Kidney (tissue), 14 donors: ENCODE data around the gene SRPK1. TPM values are rescaled to one million over a fixed set of nuclear protein-coding genes. Genes with fewer than 3 reads are reported as not detected.

ENCODE experiments used
- DNase-seq, 5 donors: peaks; one replicate each; pipeline ENCODE4 v3.0.0-alpha.2; 2013 to 2020
- FAIRE-seq: peaks from 2 replicates; lab custom pipeline; 2012; peaks lifted over from hg19 to GRCh38; lab: Jason Lieb, UNC
- H3K27ac ChIP-seq, 2 donors: one replicate each; pipeline ENCODE4 v1.7.0; 2013; ENCODE audit warnings: low read depth in 2 of 2, low read length in 2 of 2, inconsistent platforms in 1 of 2
- H3K27me3 ChIP-seq: one replicate; pipeline ENCODE4 v1.7.1; 2013; ENCODE audit warnings: low read length, inconsistent platforms; ENCODE audit not compliant: control insufficient read depth, insufficient read depth
- H3K36me3 ChIP-seq, 3 donors: one replicate each; pipeline versions ENCODE4 v1.7.0 to v1.7.1; 2013; ENCODE audit warnings: low read length in 3 of 3, control low read depth in 1 of 3, inconsistent platforms in 1 of 3; ENCODE audit not compliant: insufficient read depth in 3 of 3, control insufficient read depth in 2 of 3
- H3K4me1 ChIP-seq, 3 donors: one replicate each; pipeline versions ENCODE4 v1.7.0 to v1.7.1; 2013; ENCODE audit warnings: low read length in 3 of 3, inconsistent platforms in 1 of 3, low read depth in 1 of 3; ENCODE audit not compliant: control insufficient read depth in 2 of 3, insufficient read depth in 2 of 3
- H3K4me3 ChIP-seq, 3 donors: one replicate each; pipeline versions ENCODE4 v1.7.0 to v1.8.1; 2013; ENCODE audit warnings: low read length in 3 of 3, control low read depth in 1 of 3, inconsistent platforms in 1 of 3
- H3K9ac ChIP-seq, 3 donors: one replicate each; pipeline versions ENCODE4 v1.7.0 to v1.7.1; 2013; ENCODE audit warnings: low read length in 3 of 3, control low read depth in 1 of 3, inconsistent platforms in 1 of 3
- H3K9me3 ChIP-seq, 3 donors: one replicate each; pipeline versions ENCODE4 v1.7.0 to v1.7.1; 2013; ENCODE audit warnings: low read length in 3 of 3, control low read depth in 1 of 3, inconsistent platforms in 1 of 3; ENCODE audit not compliant: control insufficient read depth in 2 of 3, insufficient read depth in 1 of 3
- intact Hi-C: fragments of 100-400 bp; cut with DNase I; formaldehyde crosslinking; loops from one replicate; pipeline ENCODE4 v1.11.1; 2022
- polyA plus RNA-seq: library from polyadenylated mRNA; stranded (reverse); fragments of 350-450 nt; fragmentation: Illumina TruSeq; extraction: RNeasy Lipid Tissue Mini Kit (QIAGEN cat#74804); gene quantifications from one replicate; pipeline ENCODE4 v1.2.3, GENCODE V29; 2014; ENCODE audit warnings: low read depth, low replicate concordance; ENCODE audit not compliant: insufficient read depth
- total RNA-seq: library from RNA; stranded (reverse); fragmentation: NEBNext Ultra II Directional; extraction: Animal tissue kit (Norgen Biotek cat#: 25700); gene quantifications from one replicate; pipeline ENCODE4 v1.2.1, GENCODE V29; 2021
- TF ChIP-seq, protein P1 (sequence below): IDR thresholded peaks from 3 replicates; pipeline ENCODE4 v1.5.1; 2012; ENCODE audit warnings: mild to moderate bottlenecking, moderate library complexity, borderline replicate concordance; ENCODE audit not compliant: insufficient read depth; ENCODE audit errors: extremely low read depth
- donor health status: control.
- donor health status: control.
- donor health status: control.
- donor health status: control.
- donor health status: control.
- donor health status: DM: yes; HTN: yes; CAD: no.
- donor health status: Normal renal cell carcinoma (clear cell type).

Gene SRPK1
- total and polyA plus RNA-seq, 2 donors from 2014 or later, result 12.2 to 35.3 TPM

DNA sequence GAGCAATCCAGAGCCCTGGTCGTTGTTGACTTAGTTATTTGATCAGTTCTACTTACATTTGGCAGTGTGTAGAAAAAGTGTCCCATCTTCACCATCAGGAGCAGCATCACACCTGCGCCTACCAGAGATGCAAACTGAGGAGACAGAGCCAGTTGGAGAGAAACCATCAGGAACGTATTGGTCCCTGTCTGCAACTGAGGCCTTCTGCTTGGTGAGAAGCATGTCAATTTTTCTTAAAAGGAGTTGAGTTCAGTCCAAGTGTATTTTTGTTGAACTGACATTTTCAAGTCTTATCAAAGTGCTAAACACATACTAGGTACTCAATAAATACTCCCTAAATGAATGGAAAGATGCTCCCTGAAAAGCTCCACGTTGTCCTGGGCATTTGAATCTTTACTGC is 47.9 kb upstream of the SRPK1 start:
- H3K9ac ChIP-seq, result no peak overlapping the region
- peaks cover 0 to 5% (median 0%) of the 10 kb centered on the region in 3 donors for H3K4me1 ChIP-seq
- H3K9me3 ChIP-seq, result no peaks in the 10 kb centered on the region
- H3K4me3 ChIP-seq, result no peak overlapping the region
- no peak for DNase-seq
- no peak for FAIRE-seq
- H3K27ac ChIP-seq, result no peak overlapping the region
- H3K27me3 ChIP-seq, result no peaks in the 10 kb centered on the region
- intact Hi-C loops, result no loop called here
- no peaks in the 10 kb centered on the region for H3K36me3 ChIP-seq
- TF ChIP-seq, protein P1, sequence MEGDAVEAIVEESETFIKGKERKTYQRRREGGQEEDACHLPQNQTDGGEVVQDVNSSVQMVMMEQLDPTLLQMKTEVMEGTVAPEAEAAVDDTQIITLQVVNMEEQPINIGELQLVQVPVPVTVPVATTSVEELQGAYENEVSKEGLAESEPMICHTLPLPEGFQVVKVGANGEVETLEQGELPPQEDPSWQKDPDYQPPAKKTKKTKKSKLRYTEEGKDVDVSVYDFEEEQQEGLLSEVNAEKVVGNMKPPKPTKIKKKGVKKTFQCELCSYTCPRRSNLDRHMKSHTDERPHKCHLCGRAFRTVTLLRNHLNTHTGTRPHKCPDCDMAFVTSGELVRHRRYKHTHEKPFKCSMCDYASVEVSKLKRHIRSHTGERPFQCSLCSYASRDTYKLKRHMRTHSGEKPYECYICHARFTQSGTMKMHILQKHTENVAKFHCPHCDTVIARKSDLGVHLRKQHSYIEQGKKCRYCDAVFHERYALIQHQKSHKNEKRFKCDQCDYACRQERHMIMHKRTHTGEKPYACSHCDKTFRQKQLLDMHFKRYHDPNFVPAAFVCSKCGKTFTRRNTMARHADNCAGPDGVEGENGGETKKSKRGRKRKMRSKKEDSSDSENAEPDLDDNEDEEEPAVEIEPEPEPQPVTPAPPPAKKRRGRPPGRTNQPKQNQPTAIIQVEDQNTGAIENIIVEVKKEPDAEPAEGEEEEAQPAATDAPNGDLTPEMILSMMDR, result no peak

DNA sequence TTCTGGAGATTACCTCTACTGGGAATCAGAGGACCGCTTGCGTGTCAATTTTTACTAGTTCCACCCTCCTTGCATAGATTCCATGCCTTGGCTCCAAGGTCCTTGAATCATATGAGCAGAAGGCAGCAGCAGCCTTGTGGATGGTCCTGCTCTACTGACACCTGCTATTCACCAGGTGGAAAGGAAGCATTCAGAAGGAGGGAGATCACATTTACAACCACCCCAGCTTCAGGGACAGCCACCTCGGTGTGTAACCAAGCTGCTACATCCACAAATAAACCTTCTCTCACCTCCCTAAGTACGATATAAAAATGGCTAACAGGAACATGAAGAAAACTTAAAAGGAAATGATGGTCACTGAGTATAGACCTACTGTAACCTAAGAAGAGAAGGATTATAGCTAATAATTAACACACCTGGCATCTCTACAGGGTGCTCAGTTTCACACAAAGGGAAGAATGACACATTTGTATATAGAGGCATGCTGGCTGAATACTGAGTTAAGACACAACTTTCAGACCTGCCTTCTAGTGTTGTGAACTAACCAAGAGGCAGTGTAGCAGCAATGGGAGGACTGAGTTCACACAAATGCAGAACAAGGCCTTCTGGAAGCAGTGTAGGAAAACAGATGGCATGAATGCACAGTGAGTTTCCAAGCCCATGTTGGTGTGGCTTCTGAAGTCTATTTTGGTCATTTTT is 46.3 kb upstream of the SRPK1 start:
- FAIRE-seq (no peak), DNase-seq (peak in 2 of 5 donors; percentile 14 to 28)
- TF ChIP-seq, protein P1, result no peak
- intact Hi-C loops, result no loop called here
- no peaks in the 10 kb centered on the region for H3K36me3 ChIP-seq
- H3K9ac ChIP-seq, result no peak overlapping the region
- no peaks in the 10 kb centered on the region for H3K9me3 ChIP-seq
- no peak overlapping the region for H3K27ac ChIP-seq
- H3K4me1 ChIP-seq, result peaks cover 0 to 5% (median 0%) of the 10 kb centered on the region in 3 donors
- no peak overlapping the region for H3K4me3 ChIP-seq
- H3K27me3 ChIP-seq, result no peaks in the 10 kb centered on the region

DNA sequence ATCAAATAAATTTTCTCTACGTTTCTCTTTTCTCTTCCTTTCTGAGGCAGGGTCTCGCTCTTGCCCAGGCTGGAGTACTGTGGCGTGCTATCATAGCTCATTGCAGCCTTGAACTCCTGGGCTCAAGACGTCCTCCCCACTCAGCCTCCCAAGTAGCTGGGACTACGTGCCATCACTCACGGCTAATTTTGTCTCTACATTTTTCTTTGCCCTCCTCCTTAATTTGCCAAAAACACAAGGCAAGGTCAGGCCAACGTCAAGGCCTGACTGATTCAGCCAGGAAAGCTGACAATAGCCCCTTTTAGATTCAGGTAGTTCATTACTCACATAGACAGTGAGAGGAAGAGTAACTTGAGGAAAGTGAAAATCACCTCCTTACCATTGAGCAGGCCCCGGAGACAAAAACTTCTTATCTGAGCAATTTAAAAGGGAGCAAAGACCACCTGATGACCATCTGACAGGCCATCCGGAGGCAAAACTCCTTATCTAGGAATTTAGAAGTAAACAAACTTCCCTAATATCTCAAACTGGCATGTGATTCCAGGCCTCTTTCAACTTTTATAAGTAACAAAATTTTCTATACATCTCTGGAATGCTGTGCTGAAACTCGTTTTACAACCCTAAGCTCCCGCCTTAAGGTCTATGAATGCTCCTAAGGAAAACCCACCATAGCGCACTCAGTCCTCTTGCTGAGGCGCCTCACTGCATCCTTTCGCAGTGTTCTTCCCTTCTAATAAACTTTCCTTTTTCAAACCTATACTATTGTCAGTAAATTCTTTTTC is 42.1 kb upstream of the SRPK1 start:
- Histone ChIP-seq H3K4me3 (no peak overlapping the region), H3K27ac (no peak overlapping the region), H3K36me3 (no peaks in the 10 kb centered on the region), H3K4me1 (peaks cover 0 to 5% (median 0%) of the 10 kb centered on the region in 3 donors), H3K27me3 (no peaks in the 10 kb centered on the region), H3K9ac (no peak overlapping the region), H3K9me3 (no peaks in the 10 kb centered on the region)
- intact Hi-C loops, result no loop called here
- DNase-seq (no peak), FAIRE-seq (no peak)
- TF ChIP-seq, protein P1, result no peak
